IMR-90 (cell line): ENCODE data around the gene PRR16.

Experiments used
- CEBPB ChIP-seq: IDR thresholded peaks from 2 replicates; pipeline ENCODE4 v1.6.1; 2012; ENCODE audit warnings: low read depth, low read length, improper control_type of control experiment
- CTCF ChIP-seq: conservative IDR thresholded peaks from 2 replicates; pipeline ENCODE4 v1.5.1; 2012; ENCODE audit warnings: mild to moderate bottlenecking, low read depth, low read length, improper control_type of control experiment
- MAFK ChIP-seq: IDR thresholded peaks from 2 replicates; pipeline ENCODE4 v1.6.1; 2012; ENCODE audit warnings: low read depth, low read length, improper control_type of control experiment
- MXI1 ChIP-seq: IDR thresholded peaks from 2 replicates; pipeline ENCODE4 v1.6.1; 2012; ENCODE audit warnings: low read depth, mild to moderate bottlenecking, low read length, moderate library complexity, borderline replicate concordance
- POLR2A ChIP-seq: IDR thresholded peaks from 2 replicates; pipeline ENCODE4 v1.6.1; 2012; ENCODE audit warnings: mild to moderate bottlenecking, low read depth, low read length
- RAD21 ChIP-seq: IDR thresholded peaks from 2 replicates; pipeline ENCODE4 v1.6.1; 2012; ENCODE audit warnings: low read length, improper control_type of control experiment
- RFX5 ChIP-seq: IDR thresholded peaks from 2 replicates; pipeline ENCODE4 v1.8.0; 2012; ENCODE audit warnings: low read depth, mild to moderate bottlenecking, low read length, moderate library complexity

- no peak for TF ChIP-seq CTCF
- TF ChIP-seq POLR2A = no peak
- TF ChIP-seq CEBPB = no peak
- no peak for TF ChIP-seq MAFK
- TF ChIP-seq RAD21 = no peak
- TF ChIP-seq MXI1 = no peak
- TF ChIP-seq RFX5 = no peak
These were observed 168.3 kb downstream of the PRR16 start for GRCh38 chr5:120632430-120632829.
